Loucy (cell line): Measurements from ENCODE around the gene PCNP.

ENCODE experiments used
- CTCF ChIP-seq: fragments of 200-600 bp; sonication (generic); conservative IDR thresholded peaks from 2 replicates; pipeline ENCODE4 v1.5.1; 2014; ENCODE audit warnings: mild to moderate bottlenecking, antibody characterized with exemption, low read length
- EZH2phosphoT487 ChIP-seq: fragments of 200-600 bp; IDR thresholded peaks from 2 replicates; pipeline ENCODE4 v1.6.1; 2018; ENCODE audit warnings: antibody characterized with exemption, mild to moderate bottlenecking, moderate library complexity, borderline replicate concordance

- TF ChIP-seq CTCF (no peak), EZH2phosphoT487 (no peak)
These were observed 24.5 kb upstream of the PCNP start for GRCh38 chr3:101549473-101549872.
